Transverse colon (tissue), 4 donors: ENCODE measurements around the gene MGMT. TPM values are rescaled to one million over a fixed set of nuclear protein-coding genes. Genes with fewer than 3 reads are reported as not detected.

Experiments used
- DNase-seq: peaks from one replicate; pipeline ENCODE4 v3.0.0-alpha.2; 2019
- H3K27ac ChIP-seq, 4 donors: fragments of 200-600 bp; sonication (generic); 2 replicates each; pipeline ENCODE4 v1.5.1; 2016 to 2018; ENCODE audit warnings: inconsistent platforms in 4 of 4
- H3K27me3 ChIP-seq: fragments of 200-600 bp; sonication (generic); 2 replicates; pipeline ENCODE4 v1.5.1; 2017; ENCODE audit warnings: inconsistent platforms
- H3K36me3 ChIP-seq, 4 donors: fragments of 200-600 bp; sonication (generic); 2 replicates each; pipeline ENCODE4 v1.5.1; 2017 to 2019; ENCODE audit warnings: inconsistent platforms in 4 of 4
- H3K4me1 ChIP-seq, 4 donors: fragments of 200-600 bp; sonication (generic); 2 replicates each; pipeline ENCODE4 v1.5.1; 2017 to 2020; ENCODE audit warnings: inconsistent platforms in 4 of 4
- H3K4me3 ChIP-seq, 4 donors: fragments of 200-600 bp; sonication (generic); 1 replicate in 1 of 4; 2 replicates in 3 of 4; pipeline versions ENCODE4 v1.5.1 to v1.6.1; 2017 to 2019; ENCODE audit warnings: inconsistent platforms in 4 of 4
- H3K9me3 ChIP-seq, 2 donors: fragments of 200-600 bp; sonication (generic); 2 replicates each; pipeline ENCODE4 v1.5.1; 2017 to 2019; ENCODE audit warnings: inconsistent platforms in 2 of 2
- EP300 ChIP-seq: sonication (generic); formaldehyde crosslinking; IDR thresholded peaks from one replicate; pipeline ENCODE4 v1.6.1; 2017; ENCODE audit warnings: antibody characterized with exemption, low read depth
- POLR2A ChIP-seq: fragments of 450-650 bp; IDR thresholded peaks from one replicate; pipeline ENCODE4 v1.6.1; 2016; ENCODE audit warnings: antibody characterized with exemption, mild to moderate bottlenecking, moderate library complexity
- POLR2AphosphoS5 ChIP-seq, 3 donors: sonication (generic); formaldehyde crosslinking; IDR thresholded peaks; one replicate each; pipeline ENCODE4 v1.6.1; 2016; ENCODE audit warnings: antibody characterized with exemption in 3 of 3
- WGBS, 2 donors: methylation state at CpG; one replicate each; pipeline ENCODE4 v1.1.5; 2018; ENCODE audit warnings: low coverage in 1 of 2; 5-methylcytosine and 5-hydroxymethylcytosine counted together
- in situ Hi-C, 4 donors: fragments of 200-750 bp; cut with MboI; loops; one replicate each; pipeline versions ENCODE4 v1.15.0 to v1.15.1; 2017; ENCODE audit warnings: low sequenced_read_pairs in 3 of 4, low pct_ligation_motif_present in 1 of 4, low pct_unique_long_range_greater_than_20kb in 1 of 4
- intact Hi-C: fragments of 100-400 bp; cut with DNase I; formaldehyde crosslinking; loops from one replicate; pipeline ENCODE4 v1.15.1; 2023; ENCODE audit warnings: low total_unique reads
- total RNA-seq, 4 donors: library from RNA; depleted of rRNA; stranded (reverse); fragments of >200 nt; gene quantifications; one replicate each; pipeline ENCODE4 v1.1.0, GENCODE V29; 2016
- TF ChIP-seq, protein P1 (sequence below), 5 experiments: fragments of 200-600 bp in 3 of 5; fragments of 450-650 bp in 2 of 5; sonication (generic) in 3 of 5; IDR thresholded peaks; 1 replicate in 2 of 5; 2 replicates in 3 of 5; pipeline ENCODE4 v1.5.1; 2016 to 2017; ENCODE audit warnings: antibody characterized with exemption in 5 of 5, inconsistent platforms in 3 of 5, mild to moderate bottlenecking in 2 of 5, moderate library complexity in 1 of 5

MGMT gene
- total RNA-seq, 4 donors from 2014 or later, result 6.6 to 28.9 (median 14.0) TPM

DNA sequence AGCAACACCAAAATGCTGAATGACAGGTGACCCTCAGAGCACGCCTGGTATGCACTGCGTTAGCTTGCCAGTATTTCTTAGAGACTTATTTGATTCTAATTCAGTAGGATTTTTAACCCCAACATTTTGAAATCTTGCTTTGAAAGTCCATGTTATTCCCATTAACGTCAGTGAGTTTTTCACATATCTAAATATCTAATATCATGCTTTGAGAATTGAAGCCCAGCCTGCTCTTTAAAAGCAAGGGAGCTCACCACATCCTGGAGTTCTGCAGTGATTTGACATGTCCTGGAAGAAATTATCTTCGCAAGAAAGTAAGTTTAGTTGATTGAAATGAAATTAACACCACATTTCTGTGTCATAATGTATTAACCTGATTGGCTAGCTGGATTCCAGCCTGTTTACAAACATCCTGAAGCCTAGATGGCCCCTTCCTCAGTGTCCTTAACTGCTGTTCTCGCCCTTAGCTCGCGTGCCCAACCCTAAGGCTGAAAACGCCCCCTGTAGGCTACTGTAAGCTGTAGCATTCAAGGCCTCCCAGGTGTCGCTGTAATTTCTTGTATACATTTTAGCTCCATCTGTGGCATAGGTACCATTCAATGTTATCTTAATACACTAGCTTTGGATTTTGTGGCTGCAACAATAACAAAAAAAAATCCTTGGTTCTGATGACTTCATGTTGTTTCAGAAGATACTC lies 191.5 kb downstream of the MGMT start:
- WGBS, 2 donors, result 88 to 96% methylated on average over 4 to 9 of the region's 9 CpGs
- Histone ChIP-seq H3K4me1 (no peaks in the 10 kb centered on the region), H3K9me3 (peaks cover 0 to under 1% of the 10 kb centered on the region in 2 donors), H3K36me3 (no peaks in the 10 kb centered on the region), H3K27ac (no peak overlapping the region), H3K27me3 (no peaks in the 10 kb centered on the region), H3K4me3 (no peak overlapping the region)
- in situ Hi-C loops (no loop called here), intact Hi-C loops (no loop called here)
- TF ChIP-seq POLR2A, result no peak
- TF ChIP-seq, protein P1, sequence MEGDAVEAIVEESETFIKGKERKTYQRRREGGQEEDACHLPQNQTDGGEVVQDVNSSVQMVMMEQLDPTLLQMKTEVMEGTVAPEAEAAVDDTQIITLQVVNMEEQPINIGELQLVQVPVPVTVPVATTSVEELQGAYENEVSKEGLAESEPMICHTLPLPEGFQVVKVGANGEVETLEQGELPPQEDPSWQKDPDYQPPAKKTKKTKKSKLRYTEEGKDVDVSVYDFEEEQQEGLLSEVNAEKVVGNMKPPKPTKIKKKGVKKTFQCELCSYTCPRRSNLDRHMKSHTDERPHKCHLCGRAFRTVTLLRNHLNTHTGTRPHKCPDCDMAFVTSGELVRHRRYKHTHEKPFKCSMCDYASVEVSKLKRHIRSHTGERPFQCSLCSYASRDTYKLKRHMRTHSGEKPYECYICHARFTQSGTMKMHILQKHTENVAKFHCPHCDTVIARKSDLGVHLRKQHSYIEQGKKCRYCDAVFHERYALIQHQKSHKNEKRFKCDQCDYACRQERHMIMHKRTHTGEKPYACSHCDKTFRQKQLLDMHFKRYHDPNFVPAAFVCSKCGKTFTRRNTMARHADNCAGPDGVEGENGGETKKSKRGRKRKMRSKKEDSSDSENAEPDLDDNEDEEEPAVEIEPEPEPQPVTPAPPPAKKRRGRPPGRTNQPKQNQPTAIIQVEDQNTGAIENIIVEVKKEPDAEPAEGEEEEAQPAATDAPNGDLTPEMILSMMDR (IDR thresholded peaks at IDR 0.05), result peak in 1 of 5 experiments; percentile 3
- no peak for DNase-seq

DNA sequence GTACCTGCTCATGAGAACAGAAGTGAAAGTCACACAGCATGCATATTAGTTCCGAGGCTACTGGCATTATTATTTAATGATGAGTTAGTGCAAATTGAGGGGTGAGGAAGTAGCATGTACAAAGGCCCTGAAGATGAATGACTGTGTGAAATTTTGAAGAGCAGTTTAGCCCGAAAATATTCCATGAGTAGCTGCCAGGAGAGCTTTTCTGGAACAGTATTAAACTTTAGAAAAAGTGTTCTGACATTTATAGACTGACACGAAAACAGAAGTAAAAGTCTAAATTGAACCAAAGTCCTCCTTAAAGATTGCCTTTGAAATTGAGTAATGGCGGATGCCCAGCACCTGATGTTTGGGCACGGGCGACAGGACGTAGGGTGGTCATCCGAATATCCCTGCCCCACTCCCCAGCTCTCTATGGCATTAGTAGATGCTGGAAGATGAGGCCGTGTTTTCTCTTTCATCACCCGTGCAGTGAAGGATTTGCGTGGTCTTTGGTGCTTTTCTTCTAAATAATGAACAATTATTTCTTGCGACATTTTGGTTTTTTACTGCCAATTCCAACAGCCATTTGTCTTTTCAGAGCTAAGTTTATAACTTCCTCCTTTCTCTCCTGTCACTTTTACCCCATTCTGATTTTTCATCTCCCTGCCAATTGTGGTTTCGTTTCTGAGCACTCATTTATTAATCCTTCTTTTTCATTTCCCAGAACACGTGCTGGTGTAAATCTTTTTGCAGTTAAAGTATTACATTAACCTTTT lies 192.6 kb downstream of the MGMT start:
- TF ChIP-seq POLR2AphosphoS5 (IDR thresholded peaks at IDR 0.05) (no peak), EP300 (no peak), POLR2A (no peak)
- TF ChIP-seq, protein P1 (IDR thresholded peaks at IDR 0.05), result no peak
- in situ Hi-C loops, result no loop called here

DNA sequence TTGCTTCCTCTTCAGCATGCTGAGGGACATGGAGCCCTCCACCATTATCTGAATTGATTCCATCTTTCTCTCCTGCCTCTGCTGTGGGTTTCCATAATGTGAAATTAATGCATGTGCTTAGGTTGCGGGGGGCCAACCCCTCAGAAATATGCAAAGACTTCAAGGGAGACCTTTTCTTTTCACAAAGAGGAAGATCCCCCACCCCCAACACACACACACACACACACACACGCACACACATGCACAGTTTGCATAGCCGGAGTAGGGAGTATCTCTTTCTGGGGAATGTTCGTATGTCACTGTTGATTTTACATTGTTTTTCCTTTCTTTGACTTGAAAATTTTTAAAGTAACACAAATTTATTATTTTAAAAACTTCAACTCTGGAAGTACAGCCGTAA lies 193.5 kb downstream of the MGMT start:
- WGBS, 2 donors, result 84 to 94% methylated on average over 5 of the region's 5 CpGs
- H3K9me3 ChIP-seq, result peaks cover 0 to 3% of the 10 kb centered on the region in 2 donors
- H3K27me3 ChIP-seq, result no peaks in the 10 kb centered on the region
- intact Hi-C loops (no loop called here), in situ Hi-C loops (no loop called here)
- H3K4me1 ChIP-seq, result no peaks in the 10 kb centered on the region
- no peak overlapping the region for H3K27ac ChIP-seq
- no peak for DNase-seq
- no peaks in the 10 kb centered on the region for H3K36me3 ChIP-seq
- TF ChIP-seq POLR2AphosphoS5 (IDR thresholded peaks at IDR 0.05) (no peak), POLR2A (no peak), EP300 (no peak)
- TF ChIP-seq, protein P1 (IDR thresholded peaks at IDR 0.05), result no peak
- H3K4me3 ChIP-seq, result no peak overlapping the region

More for the DNA sequence above, 192.6 kb downstream of the MGMT start:
- Histone ChIP-seq H3K36me3 (no peaks in the 10 kb centered on the region), H3K4me1 (no peaks in the 10 kb centered on the region), H3K27me3 (no peaks in the 10 kb centered on the region), H3K9me3 (peaks cover 0 to 3% of the 10 kb centered on the region in 2 donors), H3K27ac (no peak overlapping the region), H3K4me3 (no peak overlapping the region)
- WGBS, 2 donors, result 77 to 80% methylated on average over 13 to 14 of the region's 14 CpGs
- DNase-seq, result no peak
- intact Hi-C loops, result no loop called here

DNA sequence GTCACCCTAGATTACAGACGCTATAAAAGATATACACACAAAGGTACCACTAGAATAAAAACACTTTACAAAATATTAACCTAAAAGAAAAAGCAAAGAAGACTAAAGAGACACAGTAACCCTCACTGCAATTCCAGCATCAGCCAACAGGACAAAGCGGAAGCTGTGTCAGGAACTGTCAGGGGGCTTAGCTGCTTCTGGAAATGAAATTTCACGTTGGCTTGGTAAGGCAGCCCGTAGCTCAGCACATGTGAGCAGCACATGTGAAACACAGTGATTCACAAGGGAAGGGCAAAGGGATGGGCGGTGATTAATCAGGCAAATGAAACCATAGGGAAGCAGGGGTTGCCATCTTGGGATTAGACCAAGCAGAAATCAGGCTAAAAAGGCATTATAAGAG lies 195.4 kb downstream of the MGMT start:
- TF ChIP-seq, protein P1 (IDR thresholded peaks at IDR 0.05), result no peak
- TF ChIP-seq POLR2A (no peak), EP300 (no peak), POLR2AphosphoS5 (IDR thresholded peaks at IDR 0.05) (no peak)
- no peaks in the 10 kb centered on the region for H3K27me3 ChIP-seq
- no peaks in the 10 kb centered on the region for H3K36me3 ChIP-seq
- in situ Hi-C loops, result no loop called here
- 88 to 89% methylated on average over 5 of the region's 5 CpGs for WGBS, 2 donors
- no peaks in the 10 kb centered on the region for H3K4me1 ChIP-seq
- H3K9me3 ChIP-seq, result peaks cover 0 to 3% of the 10 kb centered on the region in 2 donors
- no peak for DNase-seq
- no peak overlapping the region for H3K27ac ChIP-seq
- no peak overlapping the region for H3K4me3 ChIP-seq
- intact Hi-C loops, result no loop called here
